NCI-H1930 (cell line): ENCODE results near the gene PPP3R1.

Source experiments
- DNase-seq, 2 experiments: peaks; one replicate each; lab custom pipeline; 2025; lab: John Stamatoyannopoulos, UW

The PPP3R1 gene

GRCh38 chr2:68151037-68151436 is 101.3 kb downstream of the PPP3R1 start:
- DNase-seq = no peak

GRCh38 chr2:68141875-68142274 is 110.5 kb downstream of the PPP3R1 start:
- DNase-seq = no peak

- no peak for DNase-seq
These were observed 116.6 kb downstream of the PPP3R1 start for GRCh38 chr2:68135448-68136320.

GRCh38 chr2:68134554-68134953 is 117.8 kb downstream of the PPP3R1 start:
- no peak for DNase-seq

GRCh38 chr2:68134120-68134519 is 118.2 kb downstream of the PPP3R1 start:
- DNase-seq = no peak
